HG03432 (cell line): Measurements from ENCODE around the gene ARID1B.

Experiments used
- ATAC-seq: cut with Tn5 transposase; IDR thresholded peaks from one replicate; pipeline ENCODE4 v1.9.1; 2021; ENCODE audit warnings: mild to moderate bottlenecking, moderate library complexity; ENCODE audit not compliant: unreplicated experiment

ARID1B gene

GRCh38 chr6:157217894-157218370 is 440.8 kb downstream of the ARID1B start:
- no peak for ATAC-seq

DNA sequence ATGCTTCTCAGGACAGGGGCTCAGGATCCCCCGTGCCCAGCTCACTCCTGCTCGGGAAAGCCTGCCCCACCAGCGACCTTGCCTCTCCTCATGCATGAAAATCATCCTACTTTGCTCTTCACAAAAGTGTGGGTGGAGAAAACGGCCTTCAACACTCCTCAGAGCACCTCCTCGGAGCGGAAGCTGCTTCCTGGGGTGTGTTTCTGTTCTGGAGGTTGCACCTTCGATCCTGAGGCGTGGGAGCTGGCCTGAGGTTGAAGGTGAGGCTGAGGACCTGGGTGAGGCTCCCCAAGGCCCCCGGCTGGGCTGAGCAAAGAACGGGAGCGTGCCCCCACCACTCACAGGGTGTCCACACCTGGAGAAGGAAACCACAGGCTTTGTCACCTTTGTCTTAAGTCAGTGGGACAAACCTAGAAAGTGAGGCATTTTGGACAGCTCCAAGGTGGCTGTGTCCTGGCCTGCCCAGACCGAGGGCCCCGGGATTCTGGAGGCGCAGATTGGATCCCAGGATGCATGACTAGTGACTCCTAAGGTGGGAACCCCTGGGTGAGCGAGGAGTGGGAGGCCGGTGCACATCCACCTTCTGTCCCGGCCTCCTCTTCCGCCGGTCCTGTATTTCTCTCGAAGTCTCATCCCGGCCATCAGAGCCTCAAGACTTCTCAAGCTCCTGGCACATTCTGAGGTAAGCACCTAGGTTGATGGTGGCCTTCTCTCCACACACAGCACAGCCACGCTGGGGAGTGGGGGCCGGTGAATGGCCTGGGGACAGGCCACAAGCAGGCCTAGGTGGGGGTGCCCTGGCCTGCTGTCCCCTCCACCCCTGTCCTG is 441.4 kb downstream of the ARID1B start:
- ATAC-seq = no peak

DNA sequence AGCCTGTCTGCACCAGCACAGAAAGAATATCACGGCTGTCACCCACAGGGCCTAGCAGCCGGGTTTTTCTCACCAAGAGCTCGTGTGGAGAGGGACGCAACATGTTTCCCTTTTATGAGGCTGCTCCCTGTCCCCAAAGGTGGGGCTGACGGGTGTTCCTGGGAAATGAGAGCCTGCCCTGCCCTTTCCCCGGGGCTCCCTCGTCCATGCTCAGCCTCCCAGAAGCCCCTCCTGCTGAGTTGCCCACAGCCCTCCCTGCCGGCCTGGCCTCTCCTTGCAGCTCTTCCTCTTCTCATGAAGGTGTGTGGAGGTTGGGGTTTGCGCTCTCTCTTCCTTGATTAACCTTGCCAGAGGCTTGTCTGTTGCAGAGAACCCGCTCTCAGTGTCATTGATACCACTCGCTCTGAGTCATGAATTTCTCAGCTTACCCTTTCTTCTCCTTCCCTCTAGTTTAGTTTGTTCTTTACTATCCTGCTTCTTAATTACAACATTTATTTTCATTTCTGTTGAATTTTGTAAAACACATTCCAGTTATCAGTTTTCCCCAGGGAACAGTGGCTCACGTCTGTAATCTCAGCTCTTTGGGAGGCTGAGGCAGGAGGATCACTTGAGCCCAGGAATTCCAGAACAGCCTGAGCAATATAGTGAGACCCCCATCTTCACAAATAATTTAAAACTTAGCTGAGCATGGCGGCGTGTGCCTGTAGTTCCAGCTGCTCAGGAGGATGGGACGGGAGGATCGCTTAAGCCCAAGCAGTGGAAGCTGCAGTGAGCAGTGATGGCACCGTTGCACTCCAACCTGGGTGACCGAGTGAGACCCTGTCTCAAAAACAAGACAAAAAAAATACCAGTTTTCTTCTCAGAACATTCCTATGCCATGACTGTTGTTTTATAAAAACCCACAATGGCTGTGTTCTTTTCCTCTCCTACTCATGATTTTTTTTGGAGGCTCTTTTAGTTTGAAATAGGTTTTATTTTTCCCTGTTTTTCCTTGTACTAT is 442.3 kb downstream of the ARID1B start:
- ATAC-seq = no peak

- no peak for ATAC-seq
Measured at GRCh38 chr6:157220485-157220884, 443.3 kb downstream of the ARID1B start.

GRCh38 chr6:157221049-157221816 is 444.1 kb downstream of the ARID1B start:
- peak; percentile 53 for ATAC-seq

GRCh38 chr6:157221817-157222175 is 444.6 kb downstream of the ARID1B start:
- ATAC-seq = no peak

DNA sequence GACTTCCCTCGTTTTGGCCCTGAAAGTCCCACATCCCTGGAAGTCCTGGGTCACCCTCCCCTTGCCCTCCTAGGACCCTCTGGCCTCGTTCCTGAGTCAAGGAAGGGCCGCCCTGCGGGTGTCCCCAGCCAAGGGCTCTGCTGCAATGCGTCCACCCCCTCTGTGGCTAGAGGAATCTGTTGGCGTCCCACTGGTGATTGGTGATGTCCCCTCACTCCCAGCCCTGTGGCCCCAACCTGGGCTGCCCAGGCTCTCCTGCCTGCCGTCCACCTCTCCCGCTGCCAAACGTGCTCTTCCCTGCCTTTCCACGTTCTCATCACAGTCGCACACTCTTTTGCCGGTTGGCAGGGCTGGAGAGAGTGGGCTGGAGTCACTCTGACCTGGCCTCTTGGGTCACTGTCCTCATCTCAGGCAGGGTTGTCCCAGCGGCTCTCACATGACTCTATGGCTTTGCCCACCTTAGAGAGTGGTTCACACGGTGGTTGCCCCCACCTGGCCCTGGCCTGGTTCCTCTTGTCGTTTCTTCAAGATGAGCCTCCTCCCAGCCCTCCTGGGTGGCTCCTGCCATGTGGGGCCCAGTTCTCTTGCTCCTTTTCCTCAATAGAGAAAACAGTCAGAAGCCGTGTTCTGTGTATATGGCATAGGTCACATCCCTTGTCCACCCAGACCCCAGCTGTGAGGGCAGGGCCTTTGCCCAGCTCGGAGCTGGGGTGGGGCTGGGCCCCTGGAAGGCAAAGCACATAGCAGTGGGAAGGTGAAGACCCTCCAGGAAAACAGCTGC is 445.2 kb downstream of the ARID1B start:
- ATAC-seq = no peak

GRCh38 chr6:157223021-157223430 is 445.8 kb downstream of the ARID1B start:
- peak; percentile 39 for ATAC-seq

DNA sequence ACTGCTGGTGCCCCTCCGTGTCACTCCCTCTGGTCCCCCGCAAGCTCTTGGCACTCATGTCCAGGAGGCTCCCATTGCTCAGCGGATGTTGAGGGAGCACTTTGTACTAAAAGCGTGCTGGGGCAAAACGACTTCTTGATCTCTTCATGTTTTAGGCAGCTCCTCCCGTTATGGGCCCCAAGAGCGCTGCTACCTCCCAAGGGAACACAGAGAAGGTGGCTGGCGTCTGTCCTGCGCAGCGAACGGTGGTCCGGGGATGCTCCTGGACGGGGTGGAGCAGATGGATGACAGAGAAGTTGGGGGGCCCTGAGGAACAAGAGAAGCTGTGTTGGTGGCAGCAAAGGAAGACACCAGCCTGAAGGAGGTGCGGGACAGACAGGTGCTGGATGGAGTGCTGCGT is 446.3 kb downstream of the ARID1B start:
- no peak for ATAC-seq

GRCh38 chr6:157224178-157224950 is 447.2 kb downstream of the ARID1B start:
- ATAC-seq = no peak

DNA sequence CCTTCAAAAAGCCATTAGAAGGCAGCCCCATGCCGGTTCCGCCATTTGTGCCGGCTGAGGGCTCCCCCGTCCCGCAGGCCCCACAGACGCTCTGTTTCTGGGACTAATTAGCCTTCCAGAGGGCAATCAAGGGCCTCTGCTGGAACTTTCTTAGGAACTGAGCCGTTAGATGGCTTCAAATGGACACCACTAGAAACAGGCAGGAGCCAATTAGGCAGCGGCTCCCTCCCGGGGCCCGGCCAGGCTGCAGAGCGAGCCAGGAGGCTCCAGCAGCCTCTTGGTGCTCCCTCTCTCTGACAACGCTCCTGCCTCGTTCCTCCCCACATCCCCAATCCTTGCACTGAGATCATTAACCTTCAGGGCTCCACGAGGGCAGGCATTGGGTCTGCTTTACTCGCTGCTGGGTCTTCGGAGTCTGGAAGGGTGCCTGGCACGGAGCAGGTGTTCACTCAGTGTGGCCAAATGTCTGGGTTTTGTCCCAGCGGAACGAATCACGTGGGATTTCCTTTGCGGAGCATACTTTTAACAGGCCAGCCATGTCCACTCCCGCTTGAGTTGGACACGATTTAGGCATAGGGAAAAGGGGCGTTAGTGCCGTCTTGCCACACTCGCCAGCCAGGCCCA is 447.9 kb downstream of the ARID1B start:
- ATAC-seq = no peak

GRCh38 chr6:157225575-157225995 is 448.4 kb downstream of the ARID1B start:
- ATAC-seq = no peak

GRCh38 chr6:157226026-157226625 is 448.9 kb downstream of the ARID1B start:
- ATAC-seq = no peak

GRCh38 chr6:157226761-157227160 is 449.6 kb downstream of the ARID1B start:
- ATAC-seq = no peak

- no peak for ATAC-seq
Measured at GRCh38 chr6:157227202-157228166, 450.3 kb downstream of the ARID1B start.

- no peak for ATAC-seq
Measured at GRCh38 chr6:157228426-157229131, 451.4 kb downstream of the ARID1B start.
